ENCODE data around the gene OTOA.

DNA sequence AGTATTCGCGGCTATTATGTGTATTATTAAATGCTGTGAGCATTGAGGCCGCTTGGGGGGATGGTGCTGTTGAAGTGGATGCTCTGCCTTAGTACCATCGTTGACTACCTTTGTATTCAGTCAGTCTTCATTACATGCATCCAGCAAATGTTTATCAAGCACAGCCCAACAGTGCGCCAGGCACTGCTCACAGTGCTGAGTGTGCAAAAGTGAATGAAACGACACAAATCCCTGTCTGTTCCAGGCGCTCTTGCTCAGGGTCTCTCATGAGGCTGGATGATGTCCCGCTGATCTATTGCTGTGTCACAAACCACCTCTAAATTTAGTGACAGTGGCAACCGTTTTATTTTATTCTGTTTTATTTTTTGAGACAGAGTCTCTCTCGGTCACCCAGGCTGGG, 53.8 kb downstream of the OTOA start:
- TF ChIP-seq CTCF (IDR thresholded peaks at IDR 0.05; ENCODE audit: borderline replicate concordance, extremely low read depth, low read length, poor library complexity, severe bottlenecking) (no peak), EZH2 (IDR thresholded peaks at IDR 0.05; ENCODE audit: borderline replicate concordance, low read depth, low read length, severe bottlenecking) (no peak)
